ENCODE results near the gene MBNL1.

MBNL1 gene

GRCh38 chr3:152235709-152236298 is 32.9 kb upstream of the MBNL1 start:
- H3K9ac ChIP-seq (ENCODE audit: low read length) = no peak overlapping the region
- H2BK12ac ChIP-seq (ENCODE audit: low read length) = no peak overlapping the region
- no peak overlapping the region for H3K18ac ChIP-seq (ENCODE audit: low read length)
- H3K4me2 ChIP-seq (ENCODE audit: low read length) = no peak overlapping the region
- H3K27me3 ChIP-seq (ENCODE audit: insufficient read depth, low read length) = no peaks in the 10 kb centered on the region
- H4K91ac ChIP-seq (ENCODE audit: low read depth, low read length) = no peak overlapping the region
- no peaks in the 10 kb centered on the region for H3K79me2 ChIP-seq (ENCODE audit: control insufficient read depth, insufficient read depth, low read length, poor library complexity)
- no peak overlapping the region for H3K23ac ChIP-seq (ENCODE audit: low read length)
- H2BK5ac ChIP-seq (ENCODE audit: low read depth, low read length, poor library complexity) = no peak overlapping the region
- no CpG with 5 or more reads among the region's 1 CpG for WGBS (ENCODE audit: extremely low coverage, insufficient coverage, insufficient read length)
- no peaks in the 10 kb centered on the region for H3K9me3 ChIP-seq (ENCODE audit: insufficient read depth, low read depth, low read length)
- H2AFZ ChIP-seq (ENCODE audit: insufficient read depth, low read length, poor library complexity) = no peak overlapping the region
- H4K8ac ChIP-seq (ENCODE audit: low read depth, low read length) = no peak overlapping the region
- H3K27ac ChIP-seq (ENCODE audit: low read depth, low read length) = no peak overlapping the region
- no peak overlapping the region for H3K14ac ChIP-seq (ENCODE audit: low read length)
- no peaks in the 10 kb centered on the region for H3K4me1 ChIP-seq (ENCODE audit: control insufficient read depth in 1 of 2, insufficient read depth in 2 of 2, low read length in 2 of 2)
- no peaks in the 10 kb centered on the region for H3K36me3 ChIP-seq (ENCODE audit: control insufficient read depth in 1 of 2, insufficient read depth in 2 of 2, low read length in 2 of 2)
- H2AK5ac ChIP-seq (ENCODE audit: low read length) = no peak overlapping the region
- H4K12ac ChIP-seq (ENCODE audit: low read depth, low read length) = no peak overlapping the region
- H3K4me3 ChIP-seq (ENCODE audit: low read depth, low read length) = no peak overlapping the region
- H3K4ac ChIP-seq (ENCODE audit: low read depth, low read length) = no peak overlapping the region
- DNase-seq = no peak
- H3K79me1 ChIP-seq (ENCODE audit: low read length) = no peaks in the 10 kb centered on the region
- no peak overlapping the region for H2BK120ac ChIP-seq (ENCODE audit: insufficient read depth, low read length, poor library complexity)

- Histone ChIP-seq H4K91ac (ENCODE audit: low read depth, low read length) (no peak overlapping the region), H4K8ac (ENCODE audit: low read depth, low read length) (no peak overlapping the region), H2BK120ac (ENCODE audit: insufficient read depth, low read length, poor library complexity) (no peak overlapping the region), H2AFZ (ENCODE audit: insufficient read depth, low read length, poor library complexity) (no peak overlapping the region), H2AK5ac (ENCODE audit: low read length) (no peak overlapping the region), H3K4me3 (ENCODE audit: low read depth, low read length) (no peak overlapping the region), H2BK12ac (ENCODE audit: low read length) (no peak overlapping the region), H3K4me2 (ENCODE audit: low read length) (no peak overlapping the region), H3K9ac (ENCODE audit: low read length) (no peak overlapping the region), H3K79me2 (ENCODE audit: control insufficient read depth, insufficient read depth, low read length, poor library complexity) (no peaks in the 10 kb centered on the region), H3K4ac (ENCODE audit: low read depth, low read length) (no peak overlapping the region), H3K9me3 (ENCODE audit: insufficient read depth, low read depth, low read length) (no peaks in the 10 kb centered on the region), H3K14ac (ENCODE audit: low read length) (no peak overlapping the region), H3K79me1 (ENCODE audit: low read length) (no peaks in the 10 kb centered on the region), H2BK5ac (ENCODE audit: low read depth, low read length, poor library complexity) (no peak overlapping the region), H3K27me3 (ENCODE audit: insufficient read depth, low read length) (no peaks in the 10 kb centered on the region), H3K36me3 (ENCODE audit: control insufficient read depth in 1 of 2, insufficient read depth in 2 of 2, low read length in 2 of 2) (no peaks in the 10 kb centered on the region), H3K4me1 (ENCODE audit: control insufficient read depth in 1 of 2, insufficient read depth in 2 of 2, low read length in 2 of 2) (no peaks in the 10 kb centered on the region), H3K27ac (ENCODE audit: low read depth, low read length) (no peak overlapping the region), H3K23ac (ENCODE audit: low read length) (no peak overlapping the region), H4K12ac (ENCODE audit: low read depth, low read length) (no peak overlapping the region), H3K18ac (ENCODE audit: low read length) (no peak overlapping the region)
- DNase-seq = no peak
Observed at GRCh38 chr3:152236716-152237115, 32.0 kb upstream of the MBNL1 start.

GRCh38 chr3:152241142-152242017 is 27.3 kb upstream of the MBNL1 start:
- Histone ChIP-seq H3K23ac (ENCODE audit: low read length) (no peak overlapping the region), H4K12ac (ENCODE audit: low read depth, low read length) (no peak overlapping the region), H2BK5ac (ENCODE audit: low read depth, low read length, poor library complexity) (no peak overlapping the region), H3K4me3 (ENCODE audit: low read depth, low read length) (no peak overlapping the region), H3K4ac (ENCODE audit: low read depth, low read length) (no peak overlapping the region), H2AK5ac (ENCODE audit: low read length) (no peak overlapping the region), H2BK120ac (ENCODE audit: insufficient read depth, low read length, poor library complexity) (no peak overlapping the region), H3K14ac (ENCODE audit: low read length) (no peak overlapping the region), H3K27ac (ENCODE audit: low read depth, low read length) (no peak overlapping the region), H3K79me2 (ENCODE audit: control insufficient read depth, insufficient read depth, low read length, poor library complexity) (no peaks in the 10 kb centered on the region), H3K79me1 (ENCODE audit: low read length) (no peaks in the 10 kb centered on the region), H3K27me3 (ENCODE audit: insufficient read depth, low read length) (no peaks in the 10 kb centered on the region), H3K4me1 (ENCODE audit: control insufficient read depth in 1 of 2, insufficient read depth in 2 of 2, low read length in 2 of 2) (no peaks in the 10 kb centered on the region), H3K18ac (ENCODE audit: low read length) (no peak overlapping the region), H3K36me3 (ENCODE audit: control insufficient read depth in 1 of 2, insufficient read depth in 2 of 2, low read length in 2 of 2) (no peaks in the 10 kb centered on the region), H2BK12ac (ENCODE audit: low read length) (no peak overlapping the region), H3K9me3 (ENCODE audit: insufficient read depth, low read depth, low read length) (no peaks in the 10 kb centered on the region), H4K91ac (ENCODE audit: low read depth, low read length) (no peak overlapping the region), H4K8ac (ENCODE audit: low read depth, low read length) (no peak overlapping the region), H3K9ac (ENCODE audit: low read length) (no peak overlapping the region), H3K4me2 (ENCODE audit: low read length) (no peak overlapping the region), H2AFZ (ENCODE audit: insufficient read depth, low read length, poor library complexity) (no peak overlapping the region)
- no peak for DNase-seq
- no CpG with 5 or more reads among the region's 2 CpGs for WGBS (ENCODE audit: extremely low coverage, insufficient coverage, insufficient read length)

DNA sequence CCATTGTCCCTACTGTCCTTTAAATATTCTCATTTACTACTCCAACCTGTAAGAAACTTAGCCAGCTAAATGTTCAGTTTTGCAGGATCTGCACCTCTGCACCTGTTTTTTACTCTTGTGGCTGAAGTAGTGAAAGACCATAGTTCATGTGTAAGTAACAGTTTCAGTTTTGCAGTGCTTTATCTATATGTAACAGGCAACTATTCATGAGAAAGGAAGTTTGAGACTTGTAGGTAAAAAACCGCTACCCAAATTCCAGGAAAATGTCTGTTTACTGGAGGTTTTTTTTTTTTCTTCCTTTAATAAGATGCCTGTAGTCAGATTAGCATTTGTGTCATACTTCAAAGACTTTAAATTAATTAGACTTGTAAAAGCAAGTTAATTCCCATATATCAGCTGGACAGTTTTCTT is 25.4 kb upstream of the MBNL1 start:
- Histone ChIP-seq H3K9ac (ENCODE audit: low read length) (no peak overlapping the region), H3K27me3 (ENCODE audit: insufficient read depth, low read length) (no peaks in the 10 kb centered on the region), H4K12ac (ENCODE audit: low read depth, low read length) (no peak overlapping the region), H3K27ac (ENCODE audit: low read depth, low read length) (no peak overlapping the region), H3K23ac (ENCODE audit: low read length) (no peak overlapping the region), H3K14ac (ENCODE audit: low read length) (no peak overlapping the region), H3K79me1 (ENCODE audit: low read length) (no peaks in the 10 kb centered on the region), H3K9me3 (ENCODE audit: insufficient read depth, low read depth, low read length) (no peaks in the 10 kb centered on the region), H4K8ac (ENCODE audit: low read depth, low read length) (no peak overlapping the region), H3K4me2 (ENCODE audit: low read length) (no peak overlapping the region), H3K4me1 (ENCODE audit: control insufficient read depth in 1 of 2, insufficient read depth in 2 of 2, low read length in 2 of 2) (no peaks in the 10 kb centered on the region), H3K4me3 (ENCODE audit: low read depth, low read length) (no peak overlapping the region), H2AFZ (ENCODE audit: insufficient read depth, low read length, poor library complexity) (no peak overlapping the region), H3K18ac (ENCODE audit: low read length) (no peak overlapping the region), H2BK12ac (ENCODE audit: low read length) (no peak overlapping the region), H4K91ac (ENCODE audit: low read depth, low read length) (no peak overlapping the region), H2BK5ac (ENCODE audit: low read depth, low read length, poor library complexity) (no peak overlapping the region), H3K79me2 (ENCODE audit: control insufficient read depth, insufficient read depth, low read length, poor library complexity) (no peaks in the 10 kb centered on the region), H2AK5ac (ENCODE audit: low read length) (no peak overlapping the region), H3K36me3 (ENCODE audit: control insufficient read depth in 1 of 2, insufficient read depth in 2 of 2, low read length in 2 of 2) (no peaks in the 10 kb centered on the region), H2BK120ac (ENCODE audit: insufficient read depth, low read length, poor library complexity) (no peak overlapping the region), H3K4ac (ENCODE audit: low read depth, low read length) (no peak overlapping the region)
- DNase-seq = no peak
- WGBS (ENCODE audit: extremely low coverage, insufficient coverage, insufficient read length) = no CpG with 5 or more reads among the region's 1 CpG

All from trophoblast cell (in vitro differentiated cells and primary cell).